HG03103 (cell line): ENCODE results near the gene SLC49A4.

Experiments
- ATAC-seq: cut with Tn5 transposase; IDR thresholded peaks from one replicate; pipeline ENCODE4 v1.9.1; 2021; ENCODE audit warnings: low read depth; ENCODE audit not compliant: unreplicated experiment

SLC49A4 gene

DNA sequence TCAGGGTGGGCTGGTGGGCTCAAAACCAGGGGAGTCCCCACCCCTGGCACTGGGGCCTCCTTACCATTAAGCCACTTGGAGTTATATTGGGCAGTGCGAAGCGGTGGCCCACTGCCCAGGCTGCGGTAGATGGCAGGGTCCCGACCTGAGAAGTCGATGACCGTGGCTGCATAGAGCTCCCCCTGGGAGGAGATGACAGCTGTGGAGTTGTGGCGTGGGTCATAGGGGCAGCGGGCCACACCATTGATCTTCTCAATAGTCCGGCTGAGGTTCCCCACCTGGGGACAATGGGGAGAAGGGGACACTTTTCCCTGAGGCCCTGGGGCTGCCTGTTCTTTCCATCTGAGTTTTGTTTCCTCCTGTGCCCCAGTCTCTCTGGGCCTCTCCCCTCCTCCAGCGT lies 132.9 kb downstream of the SLC49A4 start:
- no peak for ATAC-seq

DNA sequence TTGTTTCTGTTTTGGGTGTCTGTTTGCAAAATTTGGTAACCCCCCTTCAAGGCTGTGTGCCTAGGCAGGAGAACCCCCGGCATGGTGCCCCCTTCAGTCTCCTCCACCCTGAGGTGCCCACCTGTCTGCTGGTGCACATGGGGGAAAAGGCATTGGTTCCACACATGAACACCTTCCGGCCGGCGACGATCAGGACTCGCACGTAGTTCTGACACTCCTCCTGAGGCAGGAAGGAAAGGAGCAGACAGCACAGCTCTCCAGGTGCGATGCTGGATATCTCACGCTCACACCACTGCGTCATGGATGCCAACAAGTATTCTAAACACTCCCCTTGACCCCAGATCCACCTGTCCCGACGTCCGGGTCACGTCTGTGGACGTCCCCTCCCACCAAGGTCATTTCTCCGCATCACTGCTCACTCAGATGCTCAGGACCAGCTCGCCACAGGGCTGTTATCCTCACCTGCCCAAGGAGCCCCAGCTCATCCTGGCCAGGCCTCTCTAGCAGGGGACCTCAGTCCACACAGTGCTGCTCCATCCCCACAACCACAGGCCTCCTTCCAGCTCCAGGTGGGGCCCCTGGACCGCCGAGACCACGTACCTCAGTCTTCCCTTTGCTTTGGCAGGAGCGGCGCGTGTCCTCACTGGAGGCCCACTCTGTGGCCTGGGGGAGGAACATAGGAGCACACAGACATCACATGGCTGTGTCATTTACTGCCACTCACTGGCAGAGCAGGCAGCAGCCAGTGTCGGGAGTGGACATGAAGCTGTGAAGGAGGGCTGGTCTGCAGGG lies 133.7 kb downstream of the SLC49A4 start:
- no peak for ATAC-seq

DNA sequence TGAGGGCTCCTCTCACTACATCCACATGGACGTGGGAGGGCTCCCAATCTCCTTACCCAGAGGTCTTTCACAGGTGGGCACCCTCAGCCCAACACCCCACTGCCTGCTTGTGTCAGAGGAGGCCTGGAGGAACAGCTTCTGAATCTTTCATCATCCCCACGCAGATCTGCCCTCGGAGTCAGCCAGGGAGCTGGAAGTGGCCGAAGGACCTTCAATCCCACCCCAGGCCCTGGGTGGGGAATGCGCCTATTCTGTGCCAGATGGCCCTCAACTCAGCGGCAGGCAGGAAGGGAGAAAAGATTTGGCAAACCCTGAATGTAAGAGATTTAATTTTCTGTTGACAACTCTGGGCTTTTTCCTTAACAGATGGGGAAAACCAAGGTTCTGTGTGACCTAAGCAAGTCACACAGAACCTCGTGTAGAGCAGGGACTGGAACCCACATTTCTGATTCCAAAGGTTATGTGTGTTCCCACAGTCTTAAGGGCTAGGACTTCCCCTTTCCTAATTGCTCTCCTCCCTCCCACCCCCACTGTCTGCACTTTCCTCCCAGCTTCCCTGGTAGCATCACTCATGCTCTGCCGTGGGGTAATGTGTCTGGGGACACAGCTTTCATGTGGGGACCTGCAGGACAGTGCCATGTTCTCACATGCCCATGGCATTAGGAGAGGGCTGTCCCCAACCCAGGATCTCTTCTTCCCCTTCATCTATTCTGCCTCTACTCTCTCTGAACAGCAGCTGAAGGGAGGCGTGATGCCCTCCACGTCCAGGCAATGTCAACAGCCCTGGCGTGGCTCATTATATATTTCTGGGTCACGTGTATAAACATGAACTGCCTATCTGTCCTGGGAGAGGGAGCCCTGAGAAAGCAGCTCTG lies 134.6 kb downstream of the SLC49A4 start:
- ATAC-seq: no peak

DNA sequence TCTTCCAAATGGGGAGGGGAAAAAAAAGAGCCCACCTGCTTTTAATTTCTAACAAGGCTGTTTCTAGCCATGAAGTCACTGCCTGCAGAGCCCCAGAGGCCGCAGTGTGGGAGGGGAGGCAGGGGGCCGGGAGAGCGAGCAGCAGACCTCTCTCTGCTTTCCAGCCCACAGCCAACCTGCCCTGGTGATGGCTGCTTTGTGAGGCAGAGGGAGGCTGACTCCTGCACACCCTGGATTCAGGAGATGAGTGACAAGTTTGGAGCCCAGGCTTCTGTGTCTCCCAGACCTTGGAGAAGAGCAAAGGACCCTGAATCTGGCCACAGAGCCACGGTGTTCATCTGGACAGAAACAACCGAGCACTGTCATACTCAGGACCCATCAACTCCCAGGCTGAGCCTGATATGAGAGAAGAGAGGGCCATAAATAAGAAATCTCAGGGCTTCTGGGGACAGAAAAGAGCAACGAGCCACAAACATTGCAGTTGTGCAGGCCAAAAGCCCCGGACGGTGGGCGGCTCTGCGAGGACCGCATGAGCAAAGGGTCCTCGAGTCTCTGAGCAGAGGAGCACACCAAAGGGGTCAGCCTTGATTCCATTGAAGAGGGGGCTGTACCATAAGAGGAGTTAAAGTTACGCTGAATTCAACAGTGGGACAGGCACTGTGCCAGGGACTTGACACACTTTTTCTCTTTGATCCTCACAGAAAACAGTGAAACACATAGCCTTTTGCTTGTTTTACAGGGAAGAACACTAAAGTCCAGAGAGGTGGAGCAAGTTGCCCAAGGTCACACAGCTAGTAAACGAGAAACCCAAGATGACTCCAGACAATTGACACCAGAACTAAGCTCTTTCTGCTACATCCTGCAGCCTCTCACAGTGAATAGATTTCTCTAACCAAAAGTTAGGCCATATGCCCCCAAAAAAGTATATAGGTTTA lies 135.5 kb downstream of the SLC49A4 start:
- no peak for ATAC-seq
